Activated CD8-positive, alpha-beta T cell treated with anti-CD3 and anti-CD28 coated beads, Interleukin-2, amount 10 ng/mL, durations not matched to agents 7 days and 5 days (primary cell): ENCODE measurements around the gene DBR1. TPM values are rescaled to one million over a fixed set of nuclear protein-coding genes. Genes with fewer than 3 reads are reported as not detected.

Experiments
- ATAC-seq: fragments of 150-1000 bp; cut with Tn5 transposase; one replicate; pipeline ENCODE4 v1.10.0; 2021; ENCODE audit warnings: moderate library complexity
- CTCF ChIA-PET: fragments of 350-600 bp; sonication (Branson Sonifier 250); formaldehyde crosslinking; loops from one replicate; lab custom pipeline; 2021; ENCODE audit warnings: antibody characterized with exemption; lab: Charles Lee
- POLR2A ChIA-PET: fragments of 350-600 bp; sonication (Branson Sonifier 250); formaldehyde crosslinking; loops from one replicate; lab custom pipeline; 2021; ENCODE audit warnings: antibody characterized with exemption; lab: Charles Lee
- DNase-seq: peaks from one replicate; pipeline ENCODE4 v3.0.0-alpha.2; 2020
- H3K27ac Mint-ChIP-seq: one replicate; pipeline ENCODE4 v1.8.0; 2021; ENCODE audit warnings: mild to moderate bottlenecking, mixed read lengths
- H3K27me3 Mint-ChIP-seq: one replicate; pipeline ENCODE4 v1.8.0; 2021; ENCODE audit warnings: low read depth, mixed read lengths
- H3K36me3 Mint-ChIP-seq: one replicate; pipeline ENCODE4 v1.8.0; 2021; ENCODE audit warnings: low read depth, mixed read lengths
- H3K4me1 Mint-ChIP-seq: one replicate; pipeline ENCODE4 v1.8.0; 2021; ENCODE audit warnings: low read depth, mixed read lengths
- H3K4me3 Mint-ChIP-seq: one replicate; pipeline ENCODE4 v1.8.0; 2021; ENCODE audit warnings: mild to moderate bottlenecking, mixed read lengths
- H3K9me3 Mint-ChIP-seq: one replicate; pipeline ENCODE4 v1.8.0; 2022; ENCODE audit warnings: mixed read lengths; ENCODE audit not compliant: insufficient read depth
- total RNA-seq, 2 experiments: library from RNA; stranded (reverse); gene quantifications; one replicate each; pipeline ENCODE4 v1.2.3, GENCODE V29; 2021

The DBR1 gene
- total RNA-seq, 2 experiments from 2014 or later, result 18.1 to 21.8 TPM

GRCh38 chr3:138119423-138119766 is 55.3 kb downstream of the DBR1 start:
- ATAC-seq, result no peak
- peaks cover 8% of the 10 kb centered on the region for H3K4me1 Mint-ChIP-seq

GRCh38 chr3:138118612-138119422 is 55.9 kb downstream of the DBR1 start:
- CTCF ChIA-PET, result interaction anchor here (0.7 to 4.6 kb wide), 20 partner anchors 12 to 85 kb away, joined by 3 to 64 read pairs (median 4); partner anchors contain the start of gene A4GNT
- Mint-ChIP-seq H3K36me3 (no peaks in the 10 kb centered on the region), H3K4me3 (no peak overlapping the region), H3K4me1 (peaks cover 8% of the 10 kb centered on the region), H3K27me3 (peaks cover 20% of the 10 kb centered on the region), H3K27ac (no peak overlapping the region), H3K9me3 (no peaks in the 10 kb centered on the region)
- ATAC-seq (peak; percentile 56), DNase-seq (peak; percentile 67)
- POLR2A ChIA-PET, result no interaction called here

More at GRCh38 chr3:138119423-138119766, 55.3 kb downstream of the DBR1 start:
- H3K9me3 Mint-ChIP-seq, result no peaks in the 10 kb centered on the region
- peaks cover 18% of the 10 kb centered on the region for H3K27me3 Mint-ChIP-seq
- no peak overlapping the region for H3K27ac Mint-ChIP-seq
- ChIA-PET CTCF (interaction anchor here (0.9 to 4.6 kb wide), 7 partner anchors 14 to 77 kb away, joined by 3 to 64 read pairs (median 4); no protein-coding TSS in a partner anchor), POLR2A (no interaction called here)
- DNase-seq, result no peak
- H3K36me3 Mint-ChIP-seq, result no peaks in the 10 kb centered on the region
- H3K4me3 Mint-ChIP-seq, result no peak overlapping the region

GRCh38 chr3:138114988-138115971 is 59.4 kb downstream of the DBR1 start, which contains the start of gene DZIP1L:
DZIP1L (minus strand) TSS chr3:138115608; CDS start chr3:138103971, 11,637 bp downstream.
- H3K27me3 Mint-ChIP-seq, result peaks cover 34% of the 10 kb centered on the region
- peak; percentile 29 for DNase-seq
- ATAC-seq, result peak; percentile 98
- H3K4me1 Mint-ChIP-seq, result peaks cover 8% of the 10 kb centered on the region
- ChIA-PET CTCF (interaction anchor here (0.6 to 0.8 kb wide), 4 partner anchors 33 to 48 kb away, joined by 3 read pairs; no protein-coding TSS in a partner anchor), POLR2A (interaction anchor here (0.6 kb wide), 1 partner anchor 568 kb away, joined by 4 read pairs; no protein-coding TSS in a partner anchor)
- H3K27ac Mint-ChIP-seq, result no peak within 1 kb of the TSS
- peak within 1 kb of the TSS; percentile 73 for H3K4me3 Mint-ChIP-seq
- no peaks in the 10 kb centered on the region for H3K9me3 Mint-ChIP-seq
- H3K36me3 Mint-ChIP-seq, result no peaks in the 10 kb centered on the region

GRCh38 chr3:138114431-138114918 is 60.2 kb downstream of the DBR1 start:
- ChIA-PET POLR2A (no interaction called here), CTCF (interaction anchor here (0.9 kb wide), 1 partner anchor 45 kb away, joined by 3 read pairs; no protein-coding TSS in a partner anchor)

GRCh38 chr3:138113326-138113725 is 61.4 kb downstream of the DBR1 start:
- no peaks in the 10 kb centered on the region for H3K36me3 Mint-ChIP-seq
- peaks cover 37% of the 10 kb centered on the region for H3K27me3 Mint-ChIP-seq
- H3K9me3 Mint-ChIP-seq, result no peaks in the 10 kb centered on the region
- DNase-seq (no peak), ATAC-seq (no peak)
- CTCF ChIA-PET, result interaction anchor here (0.8 to 1.1 kb wide), 3 partner anchors 43 to 47 kb away, joined by 3 read pairs; no protein-coding TSS in a partner anchor
- H3K4me3 Mint-ChIP-seq, result no peak overlapping the region
- H3K27ac Mint-ChIP-seq, result no peak overlapping the region
- H3K4me1 Mint-ChIP-seq, result peaks cover 8% of the 10 kb centered on the region
- POLR2A ChIA-PET, result no interaction called here

More at GRCh38 chr3:138114431-138114918, 60.2 kb downstream of the DBR1 start:
- H3K36me3 Mint-ChIP-seq, result no peaks in the 10 kb centered on the region
- peaks cover 33% of the 10 kb centered on the region for H3K27me3 Mint-ChIP-seq
- ATAC-seq (no peak), DNase-seq (no peak)
- H3K4me3 Mint-ChIP-seq, result peak overlapping the region; percentile 73
- H3K4me1 Mint-ChIP-seq, result peaks cover 8% of the 10 kb centered on the region
- no peaks in the 10 kb centered on the region for H3K9me3 Mint-ChIP-seq
- no peak overlapping the region for H3K27ac Mint-ChIP-seq

- H3K36me3 Mint-ChIP-seq, result no peaks in the 10 kb centered on the region
These were observed 62.4 kb downstream of the DBR1 start for GRCh38 chr3:138112362-138112761.

More at GRCh38 chr3:138112362-138112761, 62.4 kb downstream of the DBR1 start:
- Mint-ChIP-seq H3K27ac (no peak overlapping the region), H3K9me3 (no peaks in the 10 kb centered on the region), H3K4me3 (no peak overlapping the region), H3K27me3 (peaks cover 37% of the 10 kb centered on the region), H3K4me1 (peaks cover 8% of the 10 kb centered on the region)
- DNase-seq, result no peak
- ATAC-seq, result no peak
- POLR2A ChIA-PET, result no interaction called here
- CTCF ChIA-PET, result interaction anchor here (1.1 kb wide), 1 partner anchor 46 kb away, joined by 3 read pairs; no protein-coding TSS in a partner anchor

Other genes with a start within 250 kb of the DBR1 start
- not detected for gene CLDN18, start 164.8 kb downstream of the DBR1 start, total RNA-seq
- gene DZIP1L, start 59.3 kb downstream of the DBR1 start, total RNA-seq, result not detected
- gene A4GNT, start 42.5 kb downstream of the DBR1 start, total RNA-seq, result not detected
- gene ARMC8, start 12.4 kb upstream of the DBR1 start, total RNA-seq, result 10 to 100 TPM; 50.4 to 53.2 TPM
- not detected for gene NME9, start 154.9 kb upstream of the DBR1 start, total RNA-seq
- not detected for gene MRAS, start 173.7 kb upstream of the DBR1 start, total RNA-seq